NCI-H1105 treated with DMSO at 0.1 percent for 48 hours (cell line): ENCODE data around the gene LHFPL5.

Source experiments
- DNase-seq: peaks from one replicate; lab custom pipeline; 2025; lab: John Stamatoyannopoulos, UW

Gene LHFPL5

DNA sequence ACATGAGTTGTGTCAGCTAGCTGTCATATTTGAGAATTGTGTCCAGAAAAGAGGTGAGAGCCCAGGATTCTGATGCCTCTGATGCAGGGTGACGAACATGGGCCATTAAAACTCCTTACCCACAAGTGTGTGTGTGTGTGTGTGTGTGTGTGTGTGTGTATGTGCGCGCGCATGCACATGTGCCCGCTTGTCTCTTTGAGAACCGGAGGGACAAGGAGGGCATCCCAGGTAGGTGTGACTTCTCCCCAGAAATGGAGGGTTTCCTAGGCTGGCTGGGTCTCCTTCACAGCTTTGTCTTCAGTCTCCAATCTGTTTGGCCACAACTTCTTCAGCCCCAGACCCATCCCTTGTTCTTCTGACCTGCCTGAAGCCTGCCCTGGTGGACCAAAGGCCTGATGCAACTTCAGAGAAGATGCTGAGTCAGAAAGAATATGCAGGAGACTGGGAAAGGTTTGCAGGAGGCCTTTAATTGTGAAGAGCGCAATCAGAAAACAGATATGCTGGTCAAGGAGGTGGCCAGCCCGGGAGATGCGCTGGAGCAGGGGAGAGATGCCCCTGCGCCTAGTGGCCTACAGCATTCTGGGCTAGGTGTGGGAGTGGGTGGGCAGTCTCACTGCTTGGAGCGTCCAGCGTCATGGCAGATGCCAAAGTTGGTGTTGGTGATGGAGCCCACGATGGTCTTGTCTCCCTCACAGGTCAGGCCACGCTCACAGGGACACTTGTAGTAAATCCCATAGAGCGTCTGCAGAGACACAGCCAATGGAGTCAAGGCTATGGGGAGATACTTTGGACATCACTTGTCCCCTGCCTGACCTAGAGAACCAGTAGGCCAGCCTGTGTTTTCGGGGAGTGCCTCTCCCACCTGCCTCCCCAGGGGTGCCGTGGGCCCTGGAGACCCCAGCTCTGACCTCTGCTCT, 10.4 kb upstream of the LHFPL5 start:
- no peak for DNase-seq

- no peak for DNase-seq
Observed at GRCh38 chr6:35795453-35796071, 9.6 kb upstream of the LHFPL5 start.

DNA sequence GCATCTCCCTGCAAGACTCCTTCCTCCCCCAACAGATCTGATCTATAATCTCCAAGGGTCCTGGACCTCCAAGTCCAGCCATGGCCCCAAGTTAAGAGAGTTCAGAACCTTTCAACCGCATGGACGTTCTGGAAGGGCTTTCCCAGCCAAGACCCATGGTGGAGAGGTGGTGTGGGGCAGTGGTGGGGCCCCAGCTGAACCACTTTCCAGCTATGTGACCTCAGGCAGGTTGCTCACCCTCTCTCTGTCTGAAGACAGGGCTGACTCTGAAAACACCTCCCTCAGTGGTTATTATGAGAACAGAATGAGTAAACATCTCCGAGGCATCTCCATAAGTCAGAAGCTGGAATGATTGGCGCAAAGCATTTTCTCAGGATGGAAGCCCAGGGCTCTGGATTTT, 8.9 kb upstream of the LHFPL5 start:
- DNase-seq: no peak

DNA sequence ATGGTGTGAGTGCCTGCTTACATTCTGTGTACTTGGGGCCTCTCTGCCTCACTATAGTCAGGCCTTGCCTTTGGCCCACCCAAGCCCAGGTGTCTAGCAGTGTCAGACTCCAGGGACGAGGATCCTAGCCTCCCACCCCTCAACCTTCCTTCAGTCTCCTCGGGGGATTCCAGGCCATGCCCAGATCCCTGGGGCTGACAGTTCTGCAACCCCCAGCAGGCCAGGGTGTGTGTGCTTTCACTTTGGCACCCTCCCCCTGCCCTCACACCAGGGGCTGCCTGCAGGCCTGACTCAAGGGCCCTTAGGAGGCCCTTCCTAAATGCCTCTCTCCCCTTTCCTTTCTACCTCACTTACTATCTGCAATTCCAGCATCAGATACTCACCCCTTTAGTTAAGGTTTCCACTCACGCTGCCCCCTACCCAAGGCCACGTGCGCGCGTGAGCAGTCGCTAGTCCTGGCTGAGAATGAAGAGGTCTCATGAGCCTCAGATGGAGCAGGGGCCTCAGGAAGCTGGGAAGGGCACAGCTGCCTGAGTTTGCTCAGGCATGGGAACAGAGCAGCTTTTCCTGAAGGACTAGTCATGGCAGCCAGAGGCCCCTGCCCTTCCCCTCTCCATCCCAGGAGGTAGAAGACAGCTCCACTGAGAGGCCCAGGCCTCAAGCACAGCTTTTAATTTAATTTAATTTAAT, 7.2 kb upstream of the LHFPL5 start:
- DNase-seq: no peak

- no peak for DNase-seq
Observed at GRCh38 chr6:35798706-35799105, 6.4 kb upstream of the LHFPL5 start.

GRCh38 chr6:35801148-35801547, 4.0 kb upstream of the LHFPL5 start:
- no peak for DNase-seq

GRCh38 chr6:35808688-35809087, 3.5 kb downstream of the LHFPL5 start:
- peak; percentile 98 for DNase-seq

DNA sequence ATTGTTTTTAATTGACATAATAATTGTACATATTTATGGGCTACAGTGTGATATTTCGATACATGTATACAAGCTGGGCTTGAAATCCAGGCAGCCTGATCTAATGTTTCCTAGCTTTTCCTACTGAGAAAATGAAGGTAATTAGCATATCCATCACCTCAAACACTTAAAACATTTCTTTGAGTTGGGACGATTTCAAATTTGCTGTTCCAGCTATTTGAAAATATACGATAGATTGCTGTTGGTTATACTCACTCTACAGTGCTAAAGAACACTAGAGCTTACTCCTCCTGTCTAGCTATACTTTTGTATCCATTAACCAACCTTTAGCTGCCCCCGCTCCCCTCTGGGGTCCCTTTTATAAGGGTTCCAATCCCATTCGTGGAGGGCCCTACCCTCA, 4.7 kb downstream of the LHFPL5 start:
- DNase-seq: no peak

- no peak for DNase-seq
Observed at GRCh38 chr6:35810971-35811698, 6.0 kb downstream of the LHFPL5 start.

GRCh38 chr6:35811699-35811995, 6.5 kb downstream of the LHFPL5 start:
- no peak for DNase-seq

DNA sequence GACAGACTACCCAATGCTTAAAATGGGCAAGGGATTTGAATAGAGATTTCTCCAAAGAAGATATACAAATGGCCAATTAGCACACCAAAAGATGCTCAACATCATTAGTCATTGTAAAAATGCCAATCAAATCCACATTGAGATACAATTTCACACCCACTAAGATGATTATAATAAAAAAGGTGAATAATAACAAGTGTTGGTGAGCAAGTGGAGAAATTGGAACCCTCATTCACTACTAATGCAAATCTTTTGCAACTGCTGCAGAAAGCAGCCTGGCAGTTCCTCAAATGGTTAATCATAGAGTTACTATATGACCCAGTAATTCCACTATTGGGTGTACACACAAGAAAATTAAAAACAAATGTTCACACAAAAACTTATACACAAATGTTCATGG, 12.4 kb downstream of the LHFPL5 start:
- no peak for DNase-seq

- no peak for DNase-seq
Observed at GRCh38 chr6:35823601-35824000, 18.4 kb downstream of the LHFPL5 start.

DNA sequence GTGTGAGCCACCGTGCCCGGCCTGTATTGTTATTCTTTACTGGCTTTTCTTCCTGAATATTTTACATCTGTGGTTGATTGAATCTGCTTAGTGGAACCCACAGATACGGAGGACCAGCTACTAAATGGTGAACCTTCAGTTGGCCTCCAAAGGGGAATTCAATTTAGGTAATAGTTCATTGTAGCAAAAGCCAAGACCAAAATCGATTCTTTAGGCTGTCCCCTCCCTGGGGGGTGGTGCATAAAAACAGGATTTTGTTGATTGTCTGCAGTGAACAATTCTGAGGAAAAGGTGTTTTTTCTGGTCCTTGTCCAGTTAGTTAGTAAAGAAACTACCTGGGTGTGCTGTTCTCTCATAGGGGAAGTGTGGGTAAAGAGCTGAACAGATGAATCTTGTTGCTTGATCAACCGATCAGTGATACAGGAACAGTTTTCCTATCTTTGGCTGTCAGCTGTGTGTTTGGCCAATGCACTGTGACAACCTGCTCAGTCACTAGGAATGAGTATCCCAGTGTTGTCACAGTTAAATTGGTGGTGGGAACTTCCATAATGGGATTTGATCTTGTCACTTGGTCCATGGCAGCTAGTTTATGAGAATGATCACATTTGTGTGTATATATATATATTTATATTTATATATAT, 19.5 kb downstream of the LHFPL5 start:
- DNase-seq: no peak

GRCh38 chr6:35829306-35829705, 24.2 kb downstream of the LHFPL5 start:
- no peak for DNase-seq

- DNase-seq: no peak
Observed at GRCh38 chr6:35831257-35832007, 26.3 kb downstream of the LHFPL5 start.

DNA sequence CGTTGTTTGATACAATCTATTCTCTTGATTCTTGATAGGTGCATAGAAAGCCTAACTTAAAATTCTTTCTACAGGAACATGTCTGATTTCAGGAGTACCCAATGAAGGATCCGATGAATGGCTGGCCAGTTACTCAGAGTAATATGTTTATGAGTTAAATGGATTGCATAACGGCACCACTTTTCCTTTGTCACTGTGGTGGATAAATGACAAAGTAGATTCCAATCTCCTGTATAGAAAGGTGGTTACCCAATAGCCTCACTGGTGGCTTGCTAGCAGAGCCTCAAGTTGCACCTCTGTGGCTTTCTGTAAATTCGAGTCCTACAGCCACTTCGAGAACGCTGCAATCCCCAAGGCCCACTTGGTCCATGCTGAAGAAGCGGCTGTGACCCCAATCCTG, 28.4 kb downstream of the LHFPL5 start:
- DNase-seq: no peak

DNA sequence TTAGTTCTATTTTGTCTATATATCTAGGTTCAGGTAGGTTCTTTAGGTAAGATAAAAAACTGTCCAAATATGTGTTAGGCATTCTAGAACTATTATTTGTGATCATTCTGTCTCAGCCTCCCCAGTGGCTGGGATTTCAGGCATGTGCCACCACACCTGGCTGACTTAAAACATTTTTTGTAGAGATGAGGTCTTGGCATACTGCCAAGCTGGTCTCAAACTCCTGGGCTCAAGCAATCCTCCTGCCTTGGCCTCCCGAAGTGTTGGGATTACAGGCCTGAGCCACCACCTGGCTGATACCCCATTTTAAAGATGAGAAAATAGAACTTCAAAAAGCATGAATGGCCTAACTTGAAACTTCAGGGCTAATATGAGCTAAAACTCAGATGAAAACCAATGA, 33.9 kb downstream of the LHFPL5 start:
- DNase-seq: no peak

- DNase-seq: no peak
Observed at GRCh38 chr6:35842381-35842780, 37.2 kb downstream of the LHFPL5 start.

DNA sequence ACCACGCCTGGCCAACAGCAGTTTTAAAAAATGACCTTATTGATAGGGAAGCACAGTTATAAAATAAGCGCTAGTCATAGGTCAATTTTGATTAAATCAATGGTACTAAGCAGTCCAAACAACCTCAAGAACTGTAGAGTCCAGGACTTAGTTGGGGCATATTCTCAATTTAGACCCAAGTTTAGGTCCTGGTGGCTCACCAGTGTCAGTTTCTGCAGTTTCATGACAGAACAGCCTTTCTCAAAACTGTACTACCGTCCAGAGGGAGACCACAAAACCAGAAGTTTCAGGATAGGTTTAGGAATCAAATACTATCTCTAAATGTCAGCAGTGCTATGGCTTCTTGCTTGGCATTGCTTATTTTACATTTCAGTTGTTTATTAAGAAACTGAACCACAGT, 39.1 kb downstream of the LHFPL5 start:
- DNase-seq: no peak

DNA sequence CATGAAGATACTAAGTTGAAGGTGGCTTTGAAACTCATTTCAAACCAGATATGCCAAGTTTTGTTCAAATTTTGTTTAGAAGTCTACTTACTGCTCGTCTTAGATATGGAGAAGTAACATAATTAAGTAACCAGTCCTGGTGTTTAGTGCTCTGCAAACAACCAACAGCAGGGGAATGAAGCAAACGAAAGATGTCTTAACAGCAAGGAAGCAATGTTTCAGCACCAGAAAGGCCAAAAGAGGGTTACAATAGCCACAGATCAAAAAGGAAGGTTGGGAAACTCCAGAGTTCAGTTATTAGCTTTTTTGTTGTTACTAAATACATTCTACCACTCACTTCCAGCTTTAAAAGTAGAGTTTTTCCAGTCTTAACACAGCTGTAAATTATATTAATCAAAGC, 45.1 kb downstream of the LHFPL5 start:
- no peak for DNase-seq

GRCh38 chr6:35852994-35853393, 47.8 kb downstream of the LHFPL5 start:
- no peak for DNase-seq
